Suprapubic skin (tissue), 4 donors: ENCODE results near the gene ATXN7.

Experiments
- POLR2A ChIP-seq, 2 donors: fragments of 450-650 bp; IDR thresholded peaks; one replicate each; pipeline ENCODE4 v1.6.1; 2017; ENCODE audit warnings: antibody characterized with exemption in 2 of 2, mild to moderate bottlenecking in 2 of 2, moderate library complexity in 2 of 2
- POLR2AphosphoS5 ChIP-seq, 3 donors: sonication (generic); formaldehyde crosslinking; IDR thresholded peaks; one replicate each; pipeline ENCODE4 v1.6.1; 2017; ENCODE audit warnings: antibody characterized with exemption in 3 of 3
- TF ChIP-seq, protein P1 (sequence below), 2 donors: fragments of 200-600 bp in 1 of 2; fragments of 450-650 bp in 1 of 2; sonication (generic) in 1 of 2; IDR thresholded peaks; one replicate each; pipeline ENCODE4 v1.5.1; 2016 to 2019; ENCODE audit warnings: antibody characterized with exemption in 2 of 2, mild to moderate bottlenecking in 1 of 2, moderate library complexity in 1 of 2

DNA sequence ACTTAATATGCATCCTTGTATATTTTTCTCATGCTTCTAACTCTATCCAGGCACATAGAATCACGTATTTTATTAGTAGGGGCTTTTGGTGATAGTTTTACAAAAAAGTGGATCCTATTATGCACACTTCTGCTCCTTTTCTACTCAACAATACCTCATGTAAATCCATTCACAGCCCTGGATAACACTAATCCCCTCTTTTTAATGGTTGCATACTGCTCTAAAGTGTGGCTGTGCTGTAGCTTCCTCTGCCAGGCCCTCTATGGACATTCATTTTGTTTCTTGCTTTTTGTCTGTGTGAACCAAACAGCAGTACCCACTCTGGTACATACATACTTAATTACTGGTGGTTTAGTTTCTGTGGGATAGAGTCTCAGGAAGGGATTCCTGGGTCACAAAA lies 99.8 kb downstream of the ATXN7 start:
- TF ChIP-seq POLR2A (IDR thresholded peaks at IDR 0.05) (no peak), POLR2AphosphoS5 (IDR thresholded peaks at IDR 0.05) (no peak)
- TF ChIP-seq, protein P1, sequence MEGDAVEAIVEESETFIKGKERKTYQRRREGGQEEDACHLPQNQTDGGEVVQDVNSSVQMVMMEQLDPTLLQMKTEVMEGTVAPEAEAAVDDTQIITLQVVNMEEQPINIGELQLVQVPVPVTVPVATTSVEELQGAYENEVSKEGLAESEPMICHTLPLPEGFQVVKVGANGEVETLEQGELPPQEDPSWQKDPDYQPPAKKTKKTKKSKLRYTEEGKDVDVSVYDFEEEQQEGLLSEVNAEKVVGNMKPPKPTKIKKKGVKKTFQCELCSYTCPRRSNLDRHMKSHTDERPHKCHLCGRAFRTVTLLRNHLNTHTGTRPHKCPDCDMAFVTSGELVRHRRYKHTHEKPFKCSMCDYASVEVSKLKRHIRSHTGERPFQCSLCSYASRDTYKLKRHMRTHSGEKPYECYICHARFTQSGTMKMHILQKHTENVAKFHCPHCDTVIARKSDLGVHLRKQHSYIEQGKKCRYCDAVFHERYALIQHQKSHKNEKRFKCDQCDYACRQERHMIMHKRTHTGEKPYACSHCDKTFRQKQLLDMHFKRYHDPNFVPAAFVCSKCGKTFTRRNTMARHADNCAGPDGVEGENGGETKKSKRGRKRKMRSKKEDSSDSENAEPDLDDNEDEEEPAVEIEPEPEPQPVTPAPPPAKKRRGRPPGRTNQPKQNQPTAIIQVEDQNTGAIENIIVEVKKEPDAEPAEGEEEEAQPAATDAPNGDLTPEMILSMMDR (IDR thresholded peaks at IDR 0.05) = no peak
